Neural cell (in vitro differentiated cells): ENCODE results near the gene MECR.

ENCODE experiments used
- EP300 ChIP-seq: fragments of 450-650 bp; conservative IDR thresholded peaks from 2 replicates; pipeline ENCODE4 v1.6.1; 2014; ENCODE audit warnings: antibody characterized with exemption, mild to moderate bottlenecking, moderate library complexity; ENCODE audit not compliant: poor library complexity, severe bottlenecking
- EZH2 ChIP-seq: fragments of 200-600, 300-800 bp; shearing (Covaris generic), sonication (generic); IDR thresholded peaks from 2 replicates; pipeline ENCODE4 v1.6.1; 2014; ENCODE audit warnings: antibody characterized with exemption, low read length, borderline replicate concordance, mild to moderate bottlenecking; ENCODE audit not compliant: insufficient read depth, poor library complexity, severe bottlenecking
- RAD21 ChIP-seq: fragments of 450-650 bp; conservative IDR thresholded peaks from 2 replicates; pipeline ENCODE4 v1.6.1; 2014; ENCODE audit warnings: antibody characterized with exemption, mild to moderate bottlenecking, moderate library complexity
- SMC3 ChIP-seq: fragments of 450-650 bp; conservative IDR thresholded peaks from 2 replicates; pipeline ENCODE4 v1.6.1; 2014; ENCODE audit warnings: antibody characterized with exemption, mild to moderate bottlenecking, moderate library complexity; ENCODE audit not compliant: poor library complexity
- TAF1 ChIP-seq: IDR thresholded peaks from 2 replicates; pipeline ENCODE4 v1.6.1; 2012; ENCODE audit warnings: low read depth
- TF ChIP-seq, protein P1 (sequence below): fragments of 450-650 bp; IDR thresholded peaks from 2 replicates; pipeline ENCODE4 v1.5.1; 2014; ENCODE audit warnings: antibody characterized with exemption, mild to moderate bottlenecking, moderate library complexity; ENCODE audit not compliant: poor library complexity, severe bottlenecking

DNA sequence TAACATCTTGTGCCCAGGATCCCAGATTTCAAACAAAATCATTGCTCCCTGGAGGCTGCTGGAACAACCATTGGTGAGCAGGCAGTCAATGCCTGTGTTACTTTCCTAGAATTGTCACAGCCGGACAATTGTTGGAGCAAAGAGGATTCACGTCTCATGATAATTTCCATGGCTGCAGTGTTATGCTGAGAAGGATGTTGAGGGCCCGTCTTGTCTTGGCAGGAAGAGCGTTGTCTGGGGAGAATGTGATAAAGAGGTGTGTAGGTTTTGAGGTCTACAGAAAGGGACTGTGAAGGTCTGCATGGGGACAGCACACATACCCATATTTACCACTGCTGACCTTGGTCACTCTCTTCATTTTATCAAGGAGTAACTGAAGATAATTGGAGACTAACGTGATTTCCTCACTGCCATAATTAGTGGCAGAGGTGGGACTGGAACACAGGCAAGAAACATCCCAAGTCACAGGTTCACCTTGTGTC, 6.3 kb downstream of the MECR start:
- TF ChIP-seq, protein P1, sequence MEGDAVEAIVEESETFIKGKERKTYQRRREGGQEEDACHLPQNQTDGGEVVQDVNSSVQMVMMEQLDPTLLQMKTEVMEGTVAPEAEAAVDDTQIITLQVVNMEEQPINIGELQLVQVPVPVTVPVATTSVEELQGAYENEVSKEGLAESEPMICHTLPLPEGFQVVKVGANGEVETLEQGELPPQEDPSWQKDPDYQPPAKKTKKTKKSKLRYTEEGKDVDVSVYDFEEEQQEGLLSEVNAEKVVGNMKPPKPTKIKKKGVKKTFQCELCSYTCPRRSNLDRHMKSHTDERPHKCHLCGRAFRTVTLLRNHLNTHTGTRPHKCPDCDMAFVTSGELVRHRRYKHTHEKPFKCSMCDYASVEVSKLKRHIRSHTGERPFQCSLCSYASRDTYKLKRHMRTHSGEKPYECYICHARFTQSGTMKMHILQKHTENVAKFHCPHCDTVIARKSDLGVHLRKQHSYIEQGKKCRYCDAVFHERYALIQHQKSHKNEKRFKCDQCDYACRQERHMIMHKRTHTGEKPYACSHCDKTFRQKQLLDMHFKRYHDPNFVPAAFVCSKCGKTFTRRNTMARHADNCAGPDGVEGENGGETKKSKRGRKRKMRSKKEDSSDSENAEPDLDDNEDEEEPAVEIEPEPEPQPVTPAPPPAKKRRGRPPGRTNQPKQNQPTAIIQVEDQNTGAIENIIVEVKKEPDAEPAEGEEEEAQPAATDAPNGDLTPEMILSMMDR: no peak
- no peak for TF ChIP-seq EP300
- TF ChIP-seq RAD21: no peak
- no peak for TF ChIP-seq EZH2
- TF ChIP-seq TAF1: no peak
- TF ChIP-seq SMC3: no peak
